DND-41 (cell line): ENCODE results near the gene XXYLT1.

Experiments
- EZH2 ChIP-seq: IDR thresholded peaks from 3 replicates; pipeline ENCODE4 v1.6.1; 2012; ENCODE audit warnings: borderline replicate concordance, low read depth, mild to moderate bottlenecking, moderate library complexity, low read length, inconsistent platforms; ENCODE audit not compliant: severe bottlenecking
- TF ChIP-seq, protein P1 (sequence below): IDR thresholded peaks from 2 replicates; pipeline ENCODE4 v1.5.1; 2012; ENCODE audit warnings: borderline replicate concordance, low read length, moderate library complexity, mild to moderate bottlenecking; ENCODE audit not compliant: poor library complexity, severe bottlenecking; ENCODE audit errors: extremely low read depth

DNA sequence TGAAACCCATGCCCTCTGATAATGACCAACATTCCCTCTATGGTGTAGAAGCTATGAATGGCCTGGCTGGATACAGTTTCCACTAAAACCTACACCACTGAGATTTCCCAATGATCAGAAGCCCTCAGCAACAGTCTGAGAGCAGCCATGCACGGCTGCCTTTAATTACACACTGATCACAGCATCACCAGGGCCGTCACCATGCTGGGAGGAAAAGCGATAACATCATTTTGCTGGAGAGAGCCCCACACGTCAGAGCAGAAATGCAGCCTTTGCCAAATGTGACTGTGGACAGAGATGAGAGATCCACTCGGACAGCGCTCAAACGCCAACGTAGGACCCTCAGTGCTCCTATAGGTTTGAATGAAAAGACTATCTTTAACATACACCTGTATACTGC, 135.0 kb downstream of the XXYLT1 start:
- TF ChIP-seq, protein P1, sequence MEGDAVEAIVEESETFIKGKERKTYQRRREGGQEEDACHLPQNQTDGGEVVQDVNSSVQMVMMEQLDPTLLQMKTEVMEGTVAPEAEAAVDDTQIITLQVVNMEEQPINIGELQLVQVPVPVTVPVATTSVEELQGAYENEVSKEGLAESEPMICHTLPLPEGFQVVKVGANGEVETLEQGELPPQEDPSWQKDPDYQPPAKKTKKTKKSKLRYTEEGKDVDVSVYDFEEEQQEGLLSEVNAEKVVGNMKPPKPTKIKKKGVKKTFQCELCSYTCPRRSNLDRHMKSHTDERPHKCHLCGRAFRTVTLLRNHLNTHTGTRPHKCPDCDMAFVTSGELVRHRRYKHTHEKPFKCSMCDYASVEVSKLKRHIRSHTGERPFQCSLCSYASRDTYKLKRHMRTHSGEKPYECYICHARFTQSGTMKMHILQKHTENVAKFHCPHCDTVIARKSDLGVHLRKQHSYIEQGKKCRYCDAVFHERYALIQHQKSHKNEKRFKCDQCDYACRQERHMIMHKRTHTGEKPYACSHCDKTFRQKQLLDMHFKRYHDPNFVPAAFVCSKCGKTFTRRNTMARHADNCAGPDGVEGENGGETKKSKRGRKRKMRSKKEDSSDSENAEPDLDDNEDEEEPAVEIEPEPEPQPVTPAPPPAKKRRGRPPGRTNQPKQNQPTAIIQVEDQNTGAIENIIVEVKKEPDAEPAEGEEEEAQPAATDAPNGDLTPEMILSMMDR: no peak
- no peak for TF ChIP-seq EZH2
